Natural killer cell treated with Interleukin-12 subunit alpha and Interleukin-12 subunit beta and Interleukin-15 and Interleukin-18, amount 100 ng/mL, for 72 hours (primary cell): ENCODE results near the gene ACTR8. TPM values are rescaled to one million over a fixed set of nuclear protein-coding genes. Genes with fewer than 3 reads are reported as not detected.

Experiments
- ATAC-seq, 2 donors: fragments of 150-1000 bp; cut with Tn5 transposase in 1 of 2; sonication (Bioruptor Pico), chemical (Tn5 transposase) in 1 of 2; 2 replicates each; pipeline ENCODE4 v1.10.0; 2021
- DNase-seq: peaks from one replicate; pipeline ENCODE4 v3.0.0; 2022; ENCODE audit warnings: low spot score
- H3K27ac Mint-ChIP-seq, 2 donors: 1 replicate in 1 of 2; 2 replicates in 1 of 2; pipeline ENCODE4 v1.8.0; 2022; ENCODE audit warnings: mixed read lengths in 2 of 2, mild to moderate bottlenecking in 1 of 2, moderate library complexity in 1 of 2
- H3K27me3 Mint-ChIP-seq, 2 donors: 1 replicate in 1 of 2; 2 replicates in 1 of 2; pipeline ENCODE4 v1.8.0; 2022; ENCODE audit warnings: mixed read lengths in 2 of 2
- H3K36me3 Mint-ChIP-seq: one replicate; pipeline ENCODE4 v1.8.0; 2022; ENCODE audit warnings: mixed read lengths
- H3K4me1 Mint-ChIP-seq, 2 donors: 1 replicate in 1 of 2; 2 replicates in 1 of 2; pipeline ENCODE4 v1.8.0; 2022; ENCODE audit warnings: low read depth in 2 of 2, mixed read lengths in 2 of 2, mild to moderate bottlenecking in 1 of 2
- H3K4me3 Mint-ChIP-seq: one replicate; pipeline ENCODE4 v1.8.0; 2022; ENCODE audit warnings: mixed read lengths
- H3K9me3 Mint-ChIP-seq: 2 replicates; pipeline ENCODE4 v1.8.0; 2022; ENCODE audit warnings: mixed read lengths
- total RNA-seq, 2 donors: library from RNA; stranded (reverse); gene quantifications; one replicate each; pipeline ENCODE4 v1.2.3, GENCODE V29; 2022

The ACTR8 gene
- total RNA-seq, 2 donors from 2014 or later, result 41.0 to 43.3 TPM

DNA sequence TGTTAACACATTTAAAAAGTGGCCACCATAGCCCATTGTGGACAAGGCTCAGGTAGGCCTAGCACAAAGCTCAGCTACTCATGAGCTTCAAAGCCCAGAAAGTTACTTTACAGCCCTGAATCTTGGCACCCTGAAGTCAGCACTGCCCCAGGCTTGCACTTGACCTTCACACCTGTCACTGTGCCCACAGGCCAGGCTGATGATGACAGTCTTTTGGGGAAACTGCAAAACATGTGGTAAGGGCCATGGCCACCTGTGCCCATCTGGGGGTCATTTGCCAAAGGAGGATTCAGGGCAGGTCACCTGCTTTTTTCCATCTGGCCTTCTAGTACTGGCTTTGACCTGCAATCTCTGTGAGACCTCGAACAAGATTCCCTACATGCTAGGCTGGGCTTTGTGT lies 46.7 kb downstream of the ACTR8 start:
- no peak for ATAC-seq
- Mint-ChIP-seq H3K36me3 (no peaks in the 10 kb centered on the region), H3K4me1 (peaks cover 0 to 3% of the 10 kb centered on the region in 2 donors), H3K27me3 (no peaks in the 10 kb centered on the region), H3K27ac (no peak overlapping the region), H3K4me3 (no peak overlapping the region), H3K9me3 (no peaks in the 10 kb centered on the region)
- DNase-seq, result no peak

GRCh38 chr3:53834429-53835095 lies 47.4 kb downstream of the ACTR8 start:
- Mint-ChIP-seq H3K36me3 (no peaks in the 10 kb centered on the region), H3K4me3 (no peak overlapping the region), H3K4me1 (peaks cover 0 to 3% of the 10 kb centered on the region in 2 donors), H3K9me3 (no peaks in the 10 kb centered on the region), H3K27ac (no peak overlapping the region), H3K27me3 (no peaks in the 10 kb centered on the region)
- ATAC-seq, result no peak
- DNase-seq, result no peak

GRCh38 chr3:53833700-53834099 lies 48.3 kb downstream of the ACTR8 start:
- ATAC-seq (no peak), DNase-seq (no peak)
- no peaks in the 10 kb centered on the region for H3K27me3 Mint-ChIP-seq
- no peak overlapping the region for H3K4me3 Mint-ChIP-seq
- H3K9me3 Mint-ChIP-seq, result no peaks in the 10 kb centered on the region
- peaks cover 0 to 3% of the 10 kb centered on the region in 2 donors for H3K4me1 Mint-ChIP-seq
- no peak overlapping the region for H3K27ac Mint-ChIP-seq
- no peaks in the 10 kb centered on the region for H3K36me3 Mint-ChIP-seq

DNA sequence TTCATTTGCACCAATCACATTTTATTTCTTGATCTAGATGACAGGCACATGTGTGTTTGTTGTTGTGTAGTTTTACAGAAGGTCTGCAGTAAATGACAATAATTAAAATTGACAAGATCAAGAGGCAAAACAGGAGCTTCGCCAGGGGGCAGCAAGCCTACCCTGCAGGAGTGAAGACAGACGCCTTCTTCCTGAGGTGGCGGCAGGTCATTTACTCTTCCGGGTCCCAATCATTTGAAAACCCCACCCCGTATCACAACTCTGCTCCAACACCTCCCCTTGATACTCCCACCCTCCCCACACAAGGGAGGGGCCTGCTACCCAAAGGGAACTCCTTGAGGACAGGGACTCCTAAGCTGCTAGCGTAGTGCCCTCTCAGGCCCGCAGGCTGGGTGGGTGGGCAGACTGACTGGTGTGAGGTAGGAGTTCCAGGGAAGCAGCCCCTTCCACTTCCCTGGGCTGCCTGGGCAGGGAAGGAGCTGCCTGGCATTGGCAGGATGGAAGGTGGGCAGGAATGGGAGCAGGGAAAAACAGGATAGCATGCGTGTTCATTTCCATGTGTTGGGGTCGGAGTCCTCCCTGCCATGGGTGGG lies 48.8 kb downstream of the ACTR8 start:
- Mint-ChIP-seq H3K27ac (no peak overlapping the region), H3K9me3 (no peaks in the 10 kb centered on the region), H3K4me1 (peaks cover 0 to 3% of the 10 kb centered on the region in 2 donors), H3K36me3 (no peaks in the 10 kb centered on the region), H3K27me3 (no peaks in the 10 kb centered on the region), H3K4me3 (no peak overlapping the region)
- no peak for DNase-seq
- no peak for ATAC-seq

GRCh38 chr3:53830944-53831343 lies 51.0 kb downstream of the ACTR8 start:
- ATAC-seq (no peak), DNase-seq (no peak)
- Mint-ChIP-seq H3K27me3 (peaks cover 3 to 10% of the 10 kb centered on the region in 2 donors), H3K9me3 (no peaks in the 10 kb centered on the region), H3K4me3 (no peak overlapping the region), H3K4me1 (no peaks in the 10 kb centered on the region), H3K27ac (no peak overlapping the region), H3K36me3 (no peaks in the 10 kb centered on the region)

GRCh38 chr3:53829605-53830004 lies 52.3 kb downstream of the ACTR8 start:
- Mint-ChIP-seq H3K27me3 (peaks cover 7 to 21% of the 10 kb centered on the region in 2 donors), H3K9me3 (no peaks in the 10 kb centered on the region), H3K27ac (no peak overlapping the region), H3K4me3 (no peak overlapping the region), H3K4me1 (no peaks in the 10 kb centered on the region), H3K36me3 (no peaks in the 10 kb centered on the region)
- no peak for ATAC-seq
- no peak for DNase-seq

DNA sequence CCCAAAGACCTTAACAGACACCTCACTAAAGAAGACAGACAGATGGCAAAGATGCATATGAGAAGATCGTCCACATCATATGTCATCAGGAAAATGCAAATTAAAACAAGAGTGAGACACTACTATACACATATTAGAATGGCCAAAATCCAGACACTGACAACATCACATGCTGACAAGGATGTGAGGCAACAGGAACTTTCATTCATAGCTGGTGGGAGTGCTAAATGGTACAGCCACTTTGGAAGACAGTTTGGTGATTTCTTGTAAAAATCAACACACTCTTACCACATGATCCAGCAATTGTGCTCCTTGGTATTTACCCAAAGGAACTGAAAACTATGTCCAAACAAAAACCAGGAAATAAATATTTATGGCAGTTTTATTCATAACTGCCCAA lies 53.4 kb downstream of the ACTR8 start:
- H3K27ac Mint-ChIP-seq, result no peak overlapping the region
- peaks cover 7 to 21% of the 10 kb centered on the region in 2 donors for H3K27me3 Mint-ChIP-seq
- H3K36me3 Mint-ChIP-seq, result no peaks in the 10 kb centered on the region
- H3K9me3 Mint-ChIP-seq, result no peaks in the 10 kb centered on the region
- H3K4me1 Mint-ChIP-seq, result no peaks in the 10 kb centered on the region
- no peak for DNase-seq
- no peak for ATAC-seq
- no peak overlapping the region for H3K4me3 Mint-ChIP-seq

GRCh38 chr3:53826048-53826447 lies 55.9 kb downstream of the ACTR8 start:
- peaks cover 7 to 21% of the 10 kb centered on the region in 2 donors for H3K27me3 Mint-ChIP-seq
- no peak for DNase-seq
- H3K9me3 Mint-ChIP-seq, result no peaks in the 10 kb centered on the region
- no peaks in the 10 kb centered on the region for H3K4me1 Mint-ChIP-seq
- no peak overlapping the region for H3K4me3 Mint-ChIP-seq
- no peak overlapping the region for H3K27ac Mint-ChIP-seq
- no peak for ATAC-seq
- H3K36me3 Mint-ChIP-seq, result no peaks in the 10 kb centered on the region

- Mint-ChIP-seq H3K4me1 (no peaks in the 10 kb centered on the region), H3K9me3 (no peaks in the 10 kb centered on the region), H3K4me3 (no peak overlapping the region), H3K27ac (no peak overlapping the region), H3K36me3 (no peaks in the 10 kb centered on the region), H3K27me3 (peaks cover 7 to 21% of the 10 kb centered on the region in 2 donors)
- ATAC-seq (no peak), DNase-seq (no peak)
Observed at GRCh38 chr3:53824795-53825194, 57.2 kb downstream of the ACTR8 start.

DNA sequence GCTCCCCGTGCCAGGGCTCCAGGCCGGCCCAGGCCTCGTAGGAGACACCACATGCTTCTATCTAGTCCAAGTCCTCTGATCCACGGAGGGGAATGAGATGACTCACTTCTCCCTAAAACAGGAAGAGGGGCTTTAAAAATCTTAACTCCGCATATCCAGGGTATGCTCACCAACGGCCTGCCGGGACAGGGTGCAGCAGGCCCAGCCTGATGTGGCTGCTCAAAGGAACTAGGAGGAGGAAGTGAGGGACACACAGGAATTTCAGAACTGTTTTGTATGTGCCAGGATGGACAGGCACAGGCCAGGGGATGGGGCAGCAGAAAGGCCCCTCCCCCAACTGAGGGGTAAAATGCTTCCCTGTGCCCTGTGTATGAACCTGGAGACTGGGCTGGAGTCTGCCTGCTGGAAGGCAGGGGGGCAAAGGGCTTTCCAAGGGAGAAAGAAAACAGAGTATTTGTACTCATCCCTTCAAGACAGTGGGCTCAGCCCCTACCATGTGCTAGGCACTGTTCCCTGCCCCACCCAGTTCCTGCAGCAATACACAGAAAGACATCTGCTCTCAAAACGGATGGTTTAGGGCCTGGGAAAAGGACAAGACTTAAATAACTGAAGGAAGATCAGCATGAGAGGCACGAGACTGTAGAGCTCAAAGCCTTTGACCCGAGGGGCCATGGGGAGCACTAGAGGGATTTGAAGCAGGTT lies 57.8 kb downstream of the ACTR8 start:
- no peaks in the 10 kb centered on the region for H3K36me3 Mint-ChIP-seq
- no peaks in the 10 kb centered on the region for H3K4me1 Mint-ChIP-seq
- ATAC-seq (no peak), DNase-seq (no peak)
- H3K27ac Mint-ChIP-seq, result no peak overlapping the region
- H3K9me3 Mint-ChIP-seq, result no peaks in the 10 kb centered on the region
- no peak overlapping the region for H3K4me3 Mint-ChIP-seq
- H3K27me3 Mint-ChIP-seq, result peaks cover 7 to 21% of the 10 kb centered on the region in 2 donors

GRCh38 chr3:53823026-53823955 lies 58.7 kb downstream of the ACTR8 start:
- Mint-ChIP-seq H3K4me1 (no peaks in the 10 kb centered on the region), H3K9me3 (no peaks in the 10 kb centered on the region), H3K4me3 (no peak overlapping the region), H3K36me3 (no peaks in the 10 kb centered on the region), H3K27me3 (peaks cover 7 to 21% of the 10 kb centered on the region in 2 donors), H3K27ac (no peak overlapping the region)
- DNase-seq, result no peak
- peak in 1 of 2 donors; percentile 29 for ATAC-seq

GRCh38 chr3:53822331-53822741 lies 59.6 kb downstream of the ACTR8 start:
- no peak overlapping the region for H3K27ac Mint-ChIP-seq
- H3K4me3 Mint-ChIP-seq, result no peak overlapping the region
- no peaks in the 10 kb centered on the region for H3K4me1 Mint-ChIP-seq
- H3K27me3 Mint-ChIP-seq, result peaks cover 3 to 16% of the 10 kb centered on the region in 2 donors
- H3K9me3 Mint-ChIP-seq, result no peaks in the 10 kb centered on the region
- no peak for DNase-seq
- ATAC-seq, result no peak
- H3K36me3 Mint-ChIP-seq, result no peaks in the 10 kb centered on the region

- Mint-ChIP-seq H3K4me3 (no peak overlapping the region), H3K4me1 (no peaks in the 10 kb centered on the region), H3K9me3 (no peaks in the 10 kb centered on the region), H3K36me3 (no peaks in the 10 kb centered on the region), H3K27ac (no peak overlapping the region), H3K27me3 (peaks cover 3 to 13% of the 10 kb centered on the region in 2 donors)
- no peak for DNase-seq
- no peak for ATAC-seq
Observed at GRCh38 chr3:53821631-53822121, 60.3 kb downstream of the ACTR8 start.
